WTC11 (cell line): ENCODE measurements around the gene PAK3.

Experiments used
- CBFB ChIP-seq: sonication (generic); formaldehyde crosslinking; IDR thresholded peaks from 2 replicates; pipeline ENCODE4 v1.8.1; 2022; ENCODE audit warnings: mild to moderate bottlenecking, low read depth, missing genetic modification reagents
- CREM ChIP-seq: sonication (generic); formaldehyde crosslinking; IDR thresholded peaks from 2 replicates; pipeline ENCODE4 v1.8.1; 2022; ENCODE audit warnings: mild to moderate bottlenecking, missing genetic modification reagents, moderate library complexity
- JUN ChIP-seq: sonication (generic); formaldehyde crosslinking; IDR thresholded peaks from 2 replicates; pipeline ENCODE4 v1.8.0; 2023; ENCODE audit warnings: mild to moderate bottlenecking, missing genetic modification reagents
- NR2C2 ChIP-seq: sonication (generic); formaldehyde crosslinking; IDR thresholded peaks from 2 replicates; pipeline ENCODE4 v1.8.0; 2022; ENCODE audit warnings: mild to moderate bottlenecking, missing genetic modification reagents
- NR3C1 ChIP-seq: sonication (generic); formaldehyde crosslinking; conservative IDR thresholded peaks from 2 replicates; pipeline ENCODE4 v1.8.1; 2023; ENCODE audit warnings: low read depth, mild to moderate bottlenecking, missing genetic modification reagents
- ZNF219 ChIP-seq: sonication (generic); formaldehyde crosslinking; IDR thresholded peaks from 2 replicates; pipeline ENCODE4 v1.8.0; 2023; ENCODE audit warnings: missing genetic modification reagents, mild to moderate bottlenecking, borderline replicate concordance
- TF ChIP-seq, protein P1 (sequence below): fragments of 200-600 bp; IDR thresholded peaks from 2 replicates; pipeline ENCODE4 v1.8.0; 2022; ENCODE audit warnings: antibody characterized with exemption
- TF ChIP-seq, protein P2 (sequence below): sonication (generic); formaldehyde crosslinking; IDR thresholded peaks from 2 replicates; pipeline ENCODE4 v1.8.0; 2022; ENCODE audit warnings: missing genetic modification reagents
- TF ChIP-seq, protein P3 (sequence below): sonication (generic); formaldehyde crosslinking; IDR thresholded peaks from 2 replicates; pipeline ENCODE4 v1.8.1; 2023; ENCODE audit warnings: mild to moderate bottlenecking, moderate library complexity, missing genetic modification reagents

DNA sequence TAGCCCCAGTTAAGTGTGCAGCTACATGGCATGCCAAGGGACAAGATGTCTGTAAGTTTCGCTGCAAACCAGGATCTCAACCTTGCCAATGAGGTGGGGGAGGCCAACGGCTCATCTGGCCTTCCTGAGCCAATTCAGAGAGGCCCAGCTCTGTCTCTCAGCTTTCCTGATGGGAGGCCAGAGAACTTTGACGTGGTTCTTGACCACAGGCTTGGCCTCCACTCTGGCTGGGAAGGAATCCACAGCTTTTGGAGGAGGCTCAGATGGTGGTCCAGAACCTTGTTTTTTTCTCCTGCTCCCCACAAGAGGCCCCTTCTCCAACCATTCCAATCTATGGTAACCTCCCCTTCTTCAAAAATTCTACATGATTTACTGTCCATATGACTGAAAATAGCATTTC is 164.5 kb downstream of the PAK3 start:
- TF ChIP-seq, protein P1, sequence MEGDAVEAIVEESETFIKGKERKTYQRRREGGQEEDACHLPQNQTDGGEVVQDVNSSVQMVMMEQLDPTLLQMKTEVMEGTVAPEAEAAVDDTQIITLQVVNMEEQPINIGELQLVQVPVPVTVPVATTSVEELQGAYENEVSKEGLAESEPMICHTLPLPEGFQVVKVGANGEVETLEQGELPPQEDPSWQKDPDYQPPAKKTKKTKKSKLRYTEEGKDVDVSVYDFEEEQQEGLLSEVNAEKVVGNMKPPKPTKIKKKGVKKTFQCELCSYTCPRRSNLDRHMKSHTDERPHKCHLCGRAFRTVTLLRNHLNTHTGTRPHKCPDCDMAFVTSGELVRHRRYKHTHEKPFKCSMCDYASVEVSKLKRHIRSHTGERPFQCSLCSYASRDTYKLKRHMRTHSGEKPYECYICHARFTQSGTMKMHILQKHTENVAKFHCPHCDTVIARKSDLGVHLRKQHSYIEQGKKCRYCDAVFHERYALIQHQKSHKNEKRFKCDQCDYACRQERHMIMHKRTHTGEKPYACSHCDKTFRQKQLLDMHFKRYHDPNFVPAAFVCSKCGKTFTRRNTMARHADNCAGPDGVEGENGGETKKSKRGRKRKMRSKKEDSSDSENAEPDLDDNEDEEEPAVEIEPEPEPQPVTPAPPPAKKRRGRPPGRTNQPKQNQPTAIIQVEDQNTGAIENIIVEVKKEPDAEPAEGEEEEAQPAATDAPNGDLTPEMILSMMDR: no peak
- TF ChIP-seq NR2C2 (no peak), ZNF219 (CRISPR knock-in tag) (no peak), CREM (no peak), NR3C1 (no peak), JUN (CRISPR knock-in tag) (no peak), CBFB (CRISPR knock-in tag) (no peak)
- TF ChIP-seq, protein P2, sequence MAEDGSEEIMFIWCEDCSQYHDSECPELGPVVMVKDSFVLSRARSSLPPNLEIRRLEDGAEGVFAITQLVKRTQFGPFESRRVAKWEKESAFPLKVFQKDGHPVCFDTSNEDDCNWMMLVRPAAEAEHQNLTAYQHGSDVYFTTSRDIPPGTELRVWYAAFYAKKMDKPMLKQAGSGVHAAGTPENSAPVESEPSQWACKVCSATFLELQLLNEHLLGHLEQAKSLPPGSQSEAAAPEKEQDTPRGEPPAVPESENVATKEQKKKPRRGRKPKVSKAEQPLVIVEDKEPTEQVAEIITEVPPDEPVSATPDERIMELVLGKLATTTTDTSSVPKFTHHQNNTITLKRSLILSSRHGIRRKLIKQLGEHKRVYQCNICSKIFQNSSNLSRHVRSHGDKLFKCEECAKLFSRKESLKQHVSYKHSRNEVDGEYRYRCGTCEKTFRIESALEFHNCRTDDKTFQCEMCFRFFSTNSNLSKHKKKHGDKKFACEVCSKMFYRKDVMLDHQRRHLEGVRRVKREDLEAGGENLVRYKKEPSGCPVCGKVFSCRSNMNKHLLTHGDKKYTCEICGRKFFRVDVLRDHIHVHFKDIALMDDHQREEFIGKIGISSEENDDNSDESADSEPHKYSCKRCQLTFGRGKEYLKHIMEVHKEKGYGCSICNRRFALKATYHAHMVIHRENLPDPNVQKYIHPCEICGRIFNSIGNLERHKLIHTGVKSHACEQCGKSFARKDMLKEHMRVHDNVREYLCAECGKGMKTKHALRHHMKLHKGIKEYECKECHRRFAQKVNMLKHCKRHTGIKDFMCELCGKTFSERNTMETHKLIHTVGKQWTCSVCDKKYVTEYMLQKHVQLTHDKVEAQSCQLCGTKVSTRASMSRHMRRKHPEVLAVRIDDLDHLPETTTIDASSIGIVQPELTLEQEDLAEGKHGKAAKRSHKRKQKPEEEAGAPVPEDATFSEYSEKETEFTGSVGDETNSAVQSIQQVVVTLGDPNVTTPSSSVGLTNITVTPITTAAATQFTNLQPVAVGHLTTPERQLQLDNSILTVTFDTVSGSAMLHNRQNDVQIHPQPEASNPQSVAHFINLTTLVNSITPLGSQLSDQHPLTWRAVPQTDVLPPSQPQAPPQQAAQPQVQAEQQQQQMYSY (CRISPR knock-in tag): no peak
- TF ChIP-seq, protein P3, sequence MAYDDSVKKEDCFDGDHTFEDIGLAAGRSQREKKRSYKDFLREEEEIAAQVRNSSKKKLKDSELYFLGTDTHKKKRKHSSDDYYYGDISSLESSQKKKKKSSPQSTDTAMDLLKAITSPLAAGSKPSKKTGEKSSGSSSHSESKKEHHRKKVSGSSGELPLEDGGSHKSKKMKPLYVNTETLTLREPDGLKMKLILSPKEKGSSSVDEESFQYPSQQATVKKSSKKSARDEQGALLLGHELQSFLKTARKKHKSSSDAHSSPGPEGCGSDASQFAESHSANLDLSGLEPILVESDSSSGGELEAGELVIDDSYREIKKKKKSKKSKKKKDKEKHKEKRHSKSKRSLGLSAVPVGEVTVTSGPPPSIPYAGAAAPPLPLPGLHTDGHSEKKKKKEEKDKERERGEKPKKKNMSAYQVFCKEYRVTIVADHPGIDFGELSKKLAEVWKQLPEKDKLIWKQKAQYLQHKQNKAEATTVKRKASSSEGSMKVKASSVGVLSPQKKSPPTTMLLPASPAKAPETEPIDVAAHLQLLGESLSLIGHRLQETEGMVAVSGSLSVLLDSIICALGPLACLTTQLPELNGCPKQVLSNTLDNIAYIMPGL (CRISPR knock-in tag): no peak
